Measurements from ENCODE around the gene VPS37D.

VPS37D gene

GRCh38 chr7:73716318-73716890, 48.8 kb downstream of the VPS37D start (continued):
- TF ChIP-seq, protein P1, sequence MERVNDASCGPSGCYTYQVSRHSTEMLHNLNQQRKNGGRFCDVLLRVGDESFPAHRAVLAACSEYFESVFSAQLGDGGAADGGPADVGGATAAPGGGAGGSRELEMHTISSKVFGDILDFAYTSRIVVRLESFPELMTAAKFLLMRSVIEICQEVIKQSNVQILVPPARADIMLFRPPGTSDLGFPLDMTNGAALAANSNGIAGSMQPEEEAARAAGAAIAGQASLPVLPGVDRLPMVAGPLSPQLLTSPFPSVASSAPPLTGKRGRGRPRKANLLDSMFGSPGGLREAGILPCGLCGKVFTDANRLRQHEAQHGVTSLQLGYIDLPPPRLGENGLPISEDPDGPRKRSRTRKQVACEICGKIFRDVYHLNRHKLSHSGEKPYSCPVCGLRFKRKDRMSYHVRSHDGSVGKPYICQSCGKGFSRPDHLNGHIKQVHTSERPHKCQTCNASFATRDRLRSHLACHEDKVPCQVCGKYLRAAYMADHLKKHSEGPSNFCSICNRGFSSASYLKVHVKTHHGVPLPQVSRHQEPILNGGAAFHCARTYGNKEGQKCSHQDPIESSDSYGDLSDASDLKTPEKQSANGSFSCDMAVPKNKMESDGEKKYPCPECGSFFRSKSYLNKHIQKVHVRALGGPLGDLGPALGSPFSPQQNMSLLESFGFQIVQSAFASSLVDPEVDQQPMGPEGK (CRISPR knock-in tag; IDR thresholded peaks at IDR 0.05; ENCODE audit: borderline replicate concordance) = no peak
- TF ChIP-seq RARB (CRISPR knock-in tag; IDR thresholded peaks at IDR 0.05) = no peak
- no peak for TF ChIP-seq TOX (CRISPR knock-in tag; IDR thresholded peaks at IDR 0.05; ENCODE audit: borderline replicate concordance)
- no peak for TF ChIP-seq BACH2 (CRISPR knock-in tag; IDR thresholded peaks at IDR 0.05; ENCODE audit: borderline replicate concordance)
- no peak for TF ChIP-seq ISL1 (CRISPR knock-in tag; IDR thresholded peaks at IDR 0.05)
- no peak for TF ChIP-seq ZC3H10 (CRISPR knock-in tag; IDR thresholded peaks at IDR 0.05)

DNA sequence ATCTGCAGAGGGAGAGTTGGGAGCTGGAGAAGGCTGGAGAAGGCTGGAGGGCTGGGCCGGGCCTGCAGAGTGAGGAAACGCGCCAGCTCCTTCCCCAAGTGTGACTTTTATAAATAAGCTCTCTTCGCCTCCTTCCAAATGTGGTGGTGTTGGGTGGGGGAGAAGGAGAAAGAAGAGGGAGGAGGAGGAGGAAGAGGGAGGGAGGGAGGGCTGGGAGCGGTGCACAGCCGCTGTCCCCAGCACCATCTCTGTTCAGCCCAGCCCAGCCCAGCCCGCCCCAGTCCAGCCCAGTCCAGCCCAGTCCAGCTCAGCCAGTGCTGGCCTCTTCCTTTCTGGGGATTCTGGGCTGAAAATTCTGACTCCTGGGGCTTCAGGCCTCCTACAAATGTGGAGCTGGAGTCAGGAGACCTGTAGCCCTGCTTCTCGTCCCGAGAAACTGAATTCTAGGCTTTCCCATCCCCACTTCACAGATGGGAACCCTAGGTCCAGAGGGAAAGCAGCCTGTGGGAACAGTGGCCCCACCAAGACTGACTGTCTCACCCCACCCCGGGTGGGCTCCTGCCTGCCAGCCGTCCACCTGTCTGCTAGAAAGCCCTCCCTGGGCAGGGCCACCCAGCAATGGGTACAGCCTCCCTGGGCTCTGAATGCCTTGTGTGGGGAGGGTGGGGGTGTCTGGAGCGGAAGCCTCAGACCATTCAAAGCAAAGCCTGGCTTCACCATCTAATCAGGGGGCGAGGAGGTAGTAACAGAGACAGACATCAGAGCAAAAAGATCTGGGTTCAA, 49.6 kb downstream of the VPS37D start:
- ATAC-seq = no peak
- TF ChIP-seq PPARA (CRISPR knock-in tag; IDR thresholded peaks at IDR 0.05; ENCODE audit: borderline replicate concordance) = no peak
- TF ChIP-seq ESRRG (CRISPR knock-in tag; IDR thresholded peaks at IDR 0.05) = no peak
- no peak for TF ChIP-seq ZFP3 (CRISPR knock-in tag; IDR thresholded peaks at IDR 0.05)
- TF ChIP-seq, protein P1 (CRISPR knock-in tag; IDR thresholded peaks at IDR 0.05; ENCODE audit: borderline replicate concordance) = no peak
- TF ChIP-seq SNAI2 (CRISPR knock-in tag; IDR thresholded peaks at IDR 0.05) = no peak
- no peak for TF ChIP-seq ZNF70 (CRISPR knock-in tag; IDR thresholded peaks at IDR 0.05)
- TF ChIP-seq BACH2 (CRISPR knock-in tag; IDR thresholded peaks at IDR 0.05; ENCODE audit: borderline replicate concordance) = no peak

DNA sequence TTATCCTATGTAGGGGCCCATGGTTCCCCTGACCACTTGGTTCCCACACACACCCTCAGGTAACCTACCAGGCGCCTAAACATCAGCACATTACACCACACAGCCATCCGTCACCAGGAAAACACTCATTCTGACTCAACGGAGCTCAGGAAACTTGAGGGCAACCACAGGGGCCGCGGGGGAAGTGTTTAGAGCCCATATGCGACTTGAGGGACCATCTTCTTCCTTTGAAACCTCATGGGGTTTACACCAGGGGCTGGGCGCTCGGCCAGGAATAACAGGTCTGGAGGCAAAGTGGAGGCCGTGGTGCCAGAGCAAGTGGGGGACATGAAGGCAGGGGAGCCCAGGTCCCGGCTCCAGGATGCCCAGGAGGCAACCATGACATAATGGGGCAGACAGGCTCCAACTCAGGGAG, 50.4 kb downstream of the VPS37D start:
- peak; percentile 51 for ATAC-seq

More for the DNA sequence above, 50.4 kb downstream of the VPS37D start:
- TF ChIP-seq ARNTL (CRISPR knock-in tag; IDR thresholded peaks at IDR 0.05; ENCODE audit: borderline replicate concordance, low read depth) (no peak), TOX (CRISPR knock-in tag; IDR thresholded peaks at IDR 0.05; ENCODE audit: borderline replicate concordance) (no peak), TCF4 (CRISPR knock-in tag; IDR thresholded peaks at IDR 0.05; ENCODE audit: borderline replicate concordance) (no peak), SNAI2 (CRISPR knock-in tag; IDR thresholded peaks at IDR 0.05) (no peak), ESRRG (CRISPR knock-in tag; IDR thresholded peaks at IDR 0.05) (no peak), ZNF70 (CRISPR knock-in tag; IDR thresholded peaks at IDR 0.05) (no peak), ZFP30 (CRISPR knock-in tag; IDR thresholded peaks at IDR 0.05) (no peak), PPARA (CRISPR knock-in tag; IDR thresholded peaks at IDR 0.05; ENCODE audit: borderline replicate concordance) (no peak), ISL1 (CRISPR knock-in tag; IDR thresholded peaks at IDR 0.05) (no peak), ZFP3 (CRISPR knock-in tag; IDR thresholded peaks at IDR 0.05) (no peak), ZNF8 (CRISPR knock-in tag; IDR thresholded peaks at IDR 0.05) (no peak), CSDC2 (CRISPR knock-in tag; IDR thresholded peaks at IDR 0.05) (no peak), BACH2 (CRISPR knock-in tag; IDR thresholded peaks at IDR 0.05; ENCODE audit: borderline replicate concordance) (no peak), ZC3H10 (CRISPR knock-in tag; IDR thresholded peaks at IDR 0.05) (no peak), GLIS3 (CRISPR knock-in tag; IDR thresholded peaks at IDR 0.05) (no peak), ZNF565 (CRISPR knock-in tag; conservative IDR thresholded peaks at IDR 0.05; ENCODE audit: low read depth) (no peak)
- TF ChIP-seq, protein P2, sequence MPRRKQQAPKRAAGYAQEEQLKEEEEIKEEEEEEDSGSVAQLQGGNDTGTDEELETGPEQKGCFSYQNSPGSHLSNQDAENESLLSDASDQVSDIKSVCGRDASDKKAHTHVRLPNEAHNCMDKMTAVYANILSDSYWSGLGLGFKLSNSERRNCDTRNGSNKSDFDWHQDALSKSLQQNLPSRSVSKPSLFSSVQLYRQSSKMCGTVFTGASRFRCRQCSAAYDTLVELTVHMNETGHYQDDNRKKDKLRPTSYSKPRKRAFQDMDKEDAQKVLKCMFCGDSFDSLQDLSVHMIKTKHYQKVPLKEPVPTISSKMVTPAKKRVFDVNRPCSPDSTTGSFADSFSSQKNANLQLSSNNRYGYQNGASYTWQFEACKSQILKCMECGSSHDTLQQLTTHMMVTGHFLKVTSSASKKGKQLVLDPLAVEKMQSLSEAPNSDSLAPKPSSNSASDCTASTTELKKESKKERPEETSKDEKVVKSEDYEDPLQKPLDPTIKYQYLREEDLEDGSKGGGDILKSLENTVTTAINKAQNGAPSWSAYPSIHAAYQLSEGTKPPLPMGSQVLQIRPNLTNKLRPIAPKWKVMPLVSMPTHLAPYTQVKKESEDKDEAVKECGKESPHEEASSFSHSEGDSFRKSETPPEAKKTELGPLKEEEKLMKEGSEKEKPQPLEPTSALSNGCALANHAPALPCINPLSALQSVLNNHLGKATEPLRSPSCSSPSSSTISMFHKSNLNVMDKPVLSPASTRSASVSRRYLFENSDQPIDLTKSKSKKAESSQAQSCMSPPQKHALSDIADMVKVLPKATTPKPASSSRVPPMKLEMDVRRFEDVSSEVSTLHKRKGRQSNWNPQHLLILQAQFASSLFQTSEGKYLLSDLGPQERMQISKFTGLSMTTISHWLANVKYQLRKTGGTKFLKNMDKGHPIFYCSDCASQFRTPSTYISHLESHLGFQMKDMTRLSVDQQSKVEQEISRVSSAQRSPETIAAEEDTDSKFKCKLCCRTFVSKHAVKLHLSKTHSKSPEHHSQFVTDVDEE (CRISPR knock-in tag; IDR thresholded peaks at IDR 0.05) = no peak
- TF ChIP-seq, protein P3, sequence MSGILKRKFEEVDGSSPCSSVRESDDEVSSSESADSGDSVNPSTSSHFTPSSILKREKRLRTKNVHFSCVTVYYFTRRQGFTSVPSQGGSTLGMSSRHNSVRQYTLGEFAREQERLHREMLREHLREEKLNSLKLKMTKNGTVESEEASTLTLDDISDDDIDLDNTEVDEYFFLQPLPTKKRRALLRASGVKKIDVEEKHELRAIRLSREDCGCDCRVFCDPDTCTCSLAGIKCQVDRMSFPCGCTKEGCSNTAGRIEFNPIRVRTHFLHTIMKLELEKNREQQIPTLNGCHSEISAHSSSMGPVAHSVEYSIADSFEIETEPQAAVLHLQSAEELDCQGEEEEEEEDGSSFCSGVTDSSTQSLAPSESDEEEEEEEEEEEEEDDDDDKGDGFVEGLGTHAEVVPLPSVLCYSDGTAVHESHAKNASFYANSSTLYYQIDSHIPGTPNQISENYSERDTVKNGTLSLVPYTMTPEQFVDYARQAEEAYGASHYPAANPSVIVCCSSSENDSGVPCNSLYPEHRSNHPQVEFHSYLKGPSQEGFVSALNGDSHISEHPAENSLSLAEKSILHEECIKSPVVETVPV (CRISPR knock-in tag; IDR thresholded peaks at IDR 0.05) = no peak
- TF ChIP-seq, protein P4, sequence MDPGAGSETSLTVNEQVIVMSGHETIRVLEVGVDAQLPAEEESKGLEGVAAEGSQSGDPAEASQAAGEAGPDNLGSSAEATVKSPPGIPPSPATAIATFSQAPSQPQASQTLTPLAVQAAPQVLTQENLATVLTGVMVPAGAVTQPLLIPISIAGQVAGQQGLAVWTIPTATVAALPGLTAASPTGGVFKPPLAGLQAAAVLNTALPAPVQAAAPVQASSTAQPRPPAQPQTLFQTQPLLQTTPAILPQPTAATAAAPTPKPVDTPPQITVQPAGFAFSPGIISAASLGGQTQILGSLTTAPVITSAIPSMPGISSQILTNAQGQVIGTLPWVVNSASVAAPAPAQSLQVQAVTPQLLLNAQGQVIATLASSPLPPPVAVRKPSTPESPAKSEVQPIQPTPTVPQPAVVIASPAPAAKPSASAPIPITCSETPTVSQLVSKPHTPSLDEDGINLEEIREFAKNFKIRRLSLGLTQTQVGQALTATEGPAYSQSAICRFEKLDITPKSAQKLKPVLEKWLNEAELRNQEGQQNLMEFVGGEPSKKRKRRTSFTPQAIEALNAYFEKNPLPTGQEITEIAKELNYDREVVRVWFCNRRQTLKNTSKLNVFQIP (CRISPR knock-in tag; IDR thresholded peaks at IDR 0.05; ENCODE audit: borderline replicate concordance, low read depth) = no peak
- TF ChIP-seq, protein P1 (CRISPR knock-in tag; IDR thresholded peaks at IDR 0.05; ENCODE audit: borderline replicate concordance) = no peak

All from SK-N-SH treated with all-trans-retinoic acid at 6 μM for 48 hours (cell line).